Stimulated activated CD4-positive, alpha-beta T cell treated with anti-CD3 and anti-CD28 coated beads, Interleukin-15, amount 100 ng/mL, for 1 hour (primary cell): ENCODE data around the gene RAI1.

Experiments used
- DNase-seq, 2 donors: peaks; one replicate each; pipeline ENCODE4 v3.0.0-alpha.2; 2020; ENCODE audit warnings: low read depth in 1 of 2, low spot score in 1 of 2

RAI1 gene

GRCh38 chr17:17714261-17714866 lies 33.1 kb downstream of the RAI1 start:
- DNase-seq: no peak

GRCh38 chr17:17714879-17715278 lies 33.6 kb downstream of the RAI1 start:
- no peak for DNase-seq

GRCh38 chr17:17716837-17717523 lies 35.7 kb downstream of the RAI1 start:
- DNase-seq: no peak

GRCh38 chr17:17718251-17718650 lies 37.0 kb downstream of the RAI1 start:
- no peak for DNase-seq

GRCh38 chr17:17719199-17719940 lies 38.1 kb downstream of the RAI1 start:
- DNase-seq: no peak

GRCh38 chr17:17719966-17720543 lies 38.8 kb downstream of the RAI1 start:
- DNase-seq: no peak

GRCh38 chr17:17721140-17721668 lies 39.9 kb downstream of the RAI1 start:
- DNase-seq: no peak

GRCh38 chr17:17722081-17722905 lies 41.0 kb downstream of the RAI1 start:
- no peak for DNase-seq

GRCh38 chr17:17722906-17723353 lies 41.7 kb downstream of the RAI1 start:
- DNase-seq: no peak

- DNase-seq: peak in 1 of 2 donors; percentile 10
Measured at GRCh38 chr17:17723354-17724261, 42.4 kb downstream of the RAI1 start.

- no peak for DNase-seq
Measured at GRCh38 chr17:17724307-17725010, 43.2 kb downstream of the RAI1 start.

GRCh38 chr17:17725011-17725751 lies 43.9 kb downstream of the RAI1 start:
- no peak for DNase-seq

GRCh38 chr17:17725752-17726457 lies 44.6 kb downstream of the RAI1 start:
- no peak for DNase-seq

- no peak for DNase-seq
Measured at GRCh38 chr17:17726458-17727060, 45.3 kb downstream of the RAI1 start.

- DNase-seq: no peak
Measured at GRCh38 chr17:17727111-17727659, 45.9 kb downstream of the RAI1 start.

- DNase-seq: no peak
Measured at GRCh38 chr17:17728146-17728545, 46.9 kb downstream of the RAI1 start.
